GM13976 (cell line): ENCODE results near the gene TIMP1.
"Not testable (repeated sequence)": the region's sequence is repeated elsewhere in the genome, so short reads cannot be mapped to it uniquely, and the experiment has no call there.

Experiments used
- DNase-seq: peaks from one replicate; pipeline ENCODE4 v3.0.0; 2012; ENCODE audit warnings: low spot score
- in situ Hi-C: fragments of 300-500 bp; cut with MboI; formaldehyde crosslinking; loops from one replicate; pipeline ENCODE4 v1.12.0; 2022; ENCODE audit warnings: low sequenced_read_pairs, mixed read lengths, inconsistent platforms; ENCODE audit not compliant: unreplicated experiment
- TF ChIP-seq, protein P1 (sequence below): IDR thresholded peaks from 2 replicates; pipeline ENCODE4 v1.5.1; 2012; ENCODE audit warnings: borderline replicate concordance, mild to moderate bottlenecking; ENCODE audit not compliant: insufficient read depth; ENCODE audit errors: extremely low read depth, missing control alignments, control extremely low read depth

TIMP1 gene

GRCh38 chrX:47597222-47597621, 15.0 kb downstream of the TIMP1 start:
- in situ Hi-C loops, result no loop called here
- TF ChIP-seq, protein P1, sequence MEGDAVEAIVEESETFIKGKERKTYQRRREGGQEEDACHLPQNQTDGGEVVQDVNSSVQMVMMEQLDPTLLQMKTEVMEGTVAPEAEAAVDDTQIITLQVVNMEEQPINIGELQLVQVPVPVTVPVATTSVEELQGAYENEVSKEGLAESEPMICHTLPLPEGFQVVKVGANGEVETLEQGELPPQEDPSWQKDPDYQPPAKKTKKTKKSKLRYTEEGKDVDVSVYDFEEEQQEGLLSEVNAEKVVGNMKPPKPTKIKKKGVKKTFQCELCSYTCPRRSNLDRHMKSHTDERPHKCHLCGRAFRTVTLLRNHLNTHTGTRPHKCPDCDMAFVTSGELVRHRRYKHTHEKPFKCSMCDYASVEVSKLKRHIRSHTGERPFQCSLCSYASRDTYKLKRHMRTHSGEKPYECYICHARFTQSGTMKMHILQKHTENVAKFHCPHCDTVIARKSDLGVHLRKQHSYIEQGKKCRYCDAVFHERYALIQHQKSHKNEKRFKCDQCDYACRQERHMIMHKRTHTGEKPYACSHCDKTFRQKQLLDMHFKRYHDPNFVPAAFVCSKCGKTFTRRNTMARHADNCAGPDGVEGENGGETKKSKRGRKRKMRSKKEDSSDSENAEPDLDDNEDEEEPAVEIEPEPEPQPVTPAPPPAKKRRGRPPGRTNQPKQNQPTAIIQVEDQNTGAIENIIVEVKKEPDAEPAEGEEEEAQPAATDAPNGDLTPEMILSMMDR, result no peak
- DNase-seq, result no peak

DNA sequence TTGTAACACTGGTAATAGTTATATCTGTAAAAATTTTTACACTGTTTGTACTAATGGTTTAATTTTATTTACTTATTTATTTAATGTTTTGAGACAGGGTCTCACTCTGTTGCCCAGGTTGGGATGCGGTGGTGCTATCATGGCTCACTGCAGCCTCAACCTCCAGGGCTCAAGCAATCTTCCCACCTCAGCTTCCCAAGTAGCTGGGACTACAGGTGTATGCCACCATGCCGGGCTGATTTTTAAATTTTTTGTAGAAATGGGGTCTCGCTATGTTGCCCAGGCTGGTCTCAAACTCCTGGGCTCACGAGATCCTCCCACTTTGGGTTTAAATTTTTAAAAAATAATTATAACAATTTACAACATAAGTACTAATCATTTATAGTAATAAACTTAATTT, 20.9 kb downstream of the TIMP1 start:
- in situ Hi-C loops, result not testable (repeated sequence)

GRCh38 chrX:47605024-47605423, 22.8 kb downstream of the TIMP1 start:
- no peak for DNase-seq
- in situ Hi-C loops, result no loop called here
- TF ChIP-seq, protein P1, result no peak

More for the DNA sequence above, 20.9 kb downstream of the TIMP1 start:
- DNase-seq, result not testable (repeated sequence)

- TF ChIP-seq, protein P1, result no peak
- DNase-seq, result no peak
- in situ Hi-C loops, result no loop called here
These were observed 24.9 kb downstream of the TIMP1 start for GRCh38 chrX:47607091-47607490.

GRCh38 chrX:47608130-47608810, 26.0 kb downstream of the TIMP1 start:
- in situ Hi-C loops, result no loop called here
- TF ChIP-seq, protein P1, result no peak
- DNase-seq, result no peak

GRCh38 chrX:47610511-47610910, 28.3 kb downstream of the TIMP1 start:
- DNase-seq, result no peak
- in situ Hi-C loops, result no loop called here
- TF ChIP-seq, protein P1, result no peak

DNA sequence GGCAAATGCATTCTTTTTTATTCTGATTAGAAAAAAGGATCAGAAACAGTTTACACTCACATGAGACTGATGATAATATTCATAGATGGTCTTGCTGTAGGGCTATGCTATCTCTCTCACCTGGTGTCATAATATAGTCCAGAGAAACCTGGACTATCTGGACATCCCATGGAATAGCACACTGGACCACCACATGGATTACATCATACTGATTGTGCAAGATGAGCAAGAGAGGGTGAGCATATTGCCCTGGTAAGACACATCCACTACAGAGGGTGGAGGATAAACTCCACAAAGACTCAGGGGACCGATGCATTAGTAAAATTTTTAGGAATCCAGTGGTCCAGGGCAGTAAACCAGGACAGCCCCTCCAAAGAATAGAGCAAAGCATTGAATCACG, 29.3 kb downstream of the TIMP1 start:
- TF ChIP-seq, protein P1, result no peak
- in situ Hi-C loops, result no loop called here
- DNase-seq, result no peak
